Effector CD8-positive, alpha-beta T cell (primary cell): Measurements from ENCODE around the gene KRTAP4-7.
"Not testable (repeated sequence)": the region's sequence is repeated elsewhere in the genome, so short reads cannot be mapped to it uniquely, and the experiment has no call there.

ENCODE experiments used
- DNase-seq: peaks from one replicate; lab custom pipeline; 2025; lab: John Stamatoyannopoulos, UW
- total RNA-seq, 4 experiments: gene quantifications; one replicate each; lab custom pipeline; 2026; lab: John Stamatoyannopoulos, UW

Gene KRTAP4-7
- total RNA-seq = 0 reads per million in 4 experiments

DNA sequence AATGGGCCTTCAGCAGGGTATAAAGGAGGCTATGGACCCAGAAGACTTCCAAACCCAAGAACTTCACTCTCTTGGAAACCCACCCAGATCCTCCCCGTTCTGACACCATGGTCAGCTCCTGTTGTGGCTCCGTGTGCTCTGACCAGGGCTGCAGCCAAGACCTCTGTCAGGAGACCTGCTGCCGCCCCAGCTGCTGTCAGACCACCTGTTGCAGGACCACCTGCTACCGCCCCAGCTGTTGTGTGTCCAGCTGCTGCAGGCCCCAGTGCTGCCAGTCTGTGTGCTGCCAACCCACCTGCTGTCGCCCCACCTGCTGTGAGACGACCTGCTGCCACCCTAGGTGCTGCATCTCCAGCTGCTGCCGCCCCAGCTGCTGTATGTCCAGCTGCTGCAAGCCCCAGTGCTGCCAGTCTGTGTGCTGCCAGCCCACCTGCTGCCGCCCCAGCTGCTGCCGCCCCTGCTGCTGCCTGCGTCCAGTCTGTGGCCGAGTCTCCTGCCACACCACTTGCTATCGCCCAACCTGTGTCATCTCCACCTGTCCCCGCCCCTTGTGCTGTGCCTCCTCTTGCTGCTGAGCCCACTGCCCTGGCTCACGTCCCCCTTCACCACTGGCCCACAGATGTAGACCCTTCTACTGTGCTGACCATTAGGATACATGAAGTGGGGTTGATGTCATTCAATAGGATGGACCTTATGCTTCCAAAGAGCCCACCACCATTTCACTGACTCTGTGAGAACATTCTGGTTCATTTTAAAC lies at the start of gene KRTAP4-7:
KRTAP4-7 (plus strand) TSS at position 51 of the 757 bp plus-strand sequence; CDS start at position 108, 57 bp downstream.
- DNase-seq = not testable (repeated sequence)

DNA sequence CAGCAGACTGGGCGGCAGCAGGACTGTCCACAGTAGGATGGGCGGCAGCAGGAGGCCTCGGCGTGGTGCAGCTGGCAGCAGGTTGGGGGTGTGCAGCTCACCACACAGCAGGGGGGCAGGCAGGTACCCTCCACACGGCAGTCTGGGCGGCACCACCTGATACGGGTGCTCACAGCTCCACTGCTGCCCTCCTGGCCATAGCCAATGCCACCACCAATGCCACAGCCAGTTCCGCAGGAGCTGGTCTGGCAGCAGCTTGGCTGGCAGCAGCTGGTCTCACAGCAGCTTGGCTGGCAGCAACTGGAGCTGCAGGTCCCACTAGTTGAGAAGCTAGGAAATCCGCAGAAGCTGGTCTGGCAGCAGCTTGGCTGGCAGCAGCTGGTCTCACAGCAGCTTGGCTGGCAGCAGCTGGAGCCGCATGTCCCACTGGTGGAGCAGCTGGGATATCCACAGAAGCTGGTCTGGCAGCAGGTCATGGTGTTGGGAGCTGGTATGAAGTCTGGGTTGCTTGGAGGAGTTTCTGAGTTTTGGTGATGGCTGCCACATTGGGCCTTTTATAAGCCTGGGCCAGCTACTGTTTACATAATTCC lies 49.5 kb upstream of the KRTAP4-7 start, which contains the start of gene KRTAP1-3:
KRTAP1-3 (minus strand) TSS at position 529 of the 590 bp plus-strand sequence; CDS start at position 476, 53 bp downstream.
- not testable (repeated sequence) for DNase-seq

DNA sequence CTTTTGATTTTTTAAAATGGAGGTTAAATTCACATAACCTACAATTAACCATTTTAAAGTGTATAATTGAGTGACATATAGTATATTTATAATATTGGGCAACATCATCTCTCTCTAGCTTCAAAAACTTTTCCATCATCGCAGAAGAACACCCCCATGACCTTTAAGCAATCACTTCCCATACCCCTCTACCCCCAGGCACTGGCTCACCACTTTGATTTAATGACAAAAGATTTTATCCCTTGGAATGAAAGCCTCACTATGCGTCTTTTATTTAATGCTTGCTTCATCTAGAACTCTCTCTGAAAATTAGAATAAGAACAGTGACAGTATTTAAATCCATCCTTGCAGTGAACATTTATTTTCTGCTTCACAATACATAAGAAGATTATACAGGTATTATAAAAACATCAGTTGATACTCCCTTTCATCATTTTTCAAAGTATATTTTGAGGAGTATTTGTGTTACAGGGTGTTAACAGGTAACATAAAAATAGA lies 46.0 kb upstream of the KRTAP4-7 start:
- no peak for DNase-seq

DNA sequence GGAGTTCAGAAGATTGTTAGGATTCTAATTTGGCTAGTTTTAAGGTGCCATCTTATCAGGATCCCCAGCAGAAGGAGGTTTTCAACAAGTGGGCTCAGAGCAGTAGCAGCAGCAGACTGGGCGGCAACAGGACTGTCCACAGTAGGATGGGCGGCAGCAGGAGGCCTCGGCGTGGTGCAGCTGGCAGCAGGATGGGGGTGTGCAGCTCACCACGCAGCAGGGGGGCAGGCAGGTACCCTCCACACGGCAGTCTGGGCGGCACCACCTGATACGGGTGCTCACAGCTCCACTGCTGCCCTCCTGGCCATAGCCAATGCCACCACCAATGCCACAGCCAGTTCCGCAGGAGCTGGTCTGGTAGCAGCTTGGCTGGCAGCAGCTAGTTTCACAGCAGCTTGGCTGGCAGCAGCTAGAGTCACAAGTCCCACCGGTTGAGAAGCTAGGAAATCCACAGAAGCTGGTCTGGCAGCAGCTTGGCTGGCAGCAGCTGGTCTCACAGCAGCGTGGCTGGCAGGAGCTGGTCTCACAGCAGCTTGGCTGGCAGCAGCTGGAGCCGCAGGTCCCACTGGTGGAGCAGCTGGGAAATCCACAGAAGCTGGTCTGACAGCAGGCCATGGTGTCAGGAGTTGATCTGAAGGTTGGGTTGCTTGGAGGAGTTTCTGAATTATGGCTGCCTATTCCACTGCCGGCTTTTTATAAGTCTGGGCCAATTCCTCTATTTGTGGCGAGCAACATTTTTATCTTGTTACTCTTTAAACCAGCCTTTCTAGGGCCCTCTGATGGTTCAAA lies 43.0 kb upstream of the KRTAP4-7 start, which contains the start of gene KRTAP1-1:
KRTAP1-1 (minus strand) TSS at position 668 of the 789 bp plus-strand sequence; CDS start at position 615, 53 bp downstream.
- DNase-seq = not testable (repeated sequence)

DNA sequence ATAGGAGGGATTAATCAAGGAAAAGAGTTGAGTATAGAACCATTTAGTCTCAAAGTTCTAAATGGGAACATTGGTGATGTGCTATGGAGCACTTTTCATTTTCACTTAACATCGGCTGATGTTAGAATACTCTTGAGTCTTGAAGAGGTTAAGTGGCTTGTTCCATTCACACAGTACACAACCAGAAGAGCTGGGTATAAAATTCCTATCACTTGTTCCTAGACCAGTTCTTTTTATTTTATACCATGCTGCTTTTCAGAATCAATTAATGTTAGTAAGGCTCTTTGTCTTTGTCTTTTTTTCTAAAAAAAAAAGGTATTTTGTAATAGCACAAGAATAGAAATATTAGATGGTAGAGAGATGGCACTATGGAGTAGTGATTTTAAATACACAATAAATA lies 41.0 kb upstream of the KRTAP4-7 start:
- no peak for DNase-seq

DNA sequence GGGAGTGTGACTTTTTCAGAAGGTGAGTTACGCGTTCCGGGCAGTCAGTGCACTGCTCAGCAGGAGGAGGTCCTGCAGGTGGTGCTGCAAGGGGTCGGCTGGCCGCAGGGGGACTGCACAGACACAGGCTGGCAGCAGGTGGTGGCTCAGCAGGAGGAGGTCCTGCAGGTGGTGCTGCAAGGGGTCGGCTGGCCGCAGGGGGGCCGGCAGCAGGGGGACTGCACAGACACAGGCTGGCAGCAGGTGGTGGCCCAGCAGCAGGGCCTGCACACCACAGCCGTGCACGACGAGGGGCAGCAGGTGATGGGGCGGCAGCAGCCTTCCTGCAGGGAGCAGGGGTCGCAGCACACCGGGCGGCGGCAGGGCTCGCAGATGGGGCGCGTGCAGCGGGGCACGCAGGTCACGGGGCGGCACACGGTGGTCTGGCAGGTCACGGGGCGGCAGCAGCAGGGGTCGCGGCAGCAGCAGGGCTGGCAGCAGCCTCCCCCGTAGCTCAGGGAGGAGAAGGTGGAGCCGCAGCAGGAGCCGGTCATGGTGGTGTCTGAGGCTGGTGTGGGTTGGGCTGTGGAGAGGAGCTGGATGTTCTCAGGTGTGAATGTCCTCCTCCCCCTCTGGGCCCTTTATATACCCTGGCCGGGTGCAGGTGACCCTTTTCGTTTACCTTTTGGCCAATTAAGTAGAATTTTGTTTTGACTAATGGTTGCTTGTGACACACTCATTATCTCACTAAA lies 37.0 kb upstream of the KRTAP4-7 start, which contains the start of gene KRTAP2-1:
KRTAP2-1 (minus strand) TSS at position 582 of the 731 bp plus-strand sequence; CDS start at position 533, 49 bp downstream.
- not testable (repeated sequence) for DNase-seq

DNA sequence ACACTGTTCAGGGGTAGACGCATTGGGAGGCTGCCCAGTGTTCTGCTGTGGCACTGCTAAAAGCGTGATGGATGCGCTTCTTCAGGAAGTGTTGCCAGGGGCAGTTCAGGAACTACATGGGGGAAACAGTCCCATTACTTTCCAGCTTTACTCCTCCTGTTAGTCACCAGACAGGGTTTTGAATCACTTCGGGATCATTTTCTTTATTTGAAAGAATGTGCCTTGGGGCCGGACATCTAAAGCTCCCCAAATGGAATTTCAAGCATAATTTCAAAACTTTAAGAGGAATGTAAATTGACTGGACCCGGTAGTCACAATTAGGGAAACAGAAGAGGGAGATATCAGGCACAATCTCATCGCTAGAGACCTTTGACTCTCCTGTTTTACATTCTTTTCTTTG lies 35.5 kb upstream of the KRTAP4-7 start:
- DNase-seq = no peak

DNA sequence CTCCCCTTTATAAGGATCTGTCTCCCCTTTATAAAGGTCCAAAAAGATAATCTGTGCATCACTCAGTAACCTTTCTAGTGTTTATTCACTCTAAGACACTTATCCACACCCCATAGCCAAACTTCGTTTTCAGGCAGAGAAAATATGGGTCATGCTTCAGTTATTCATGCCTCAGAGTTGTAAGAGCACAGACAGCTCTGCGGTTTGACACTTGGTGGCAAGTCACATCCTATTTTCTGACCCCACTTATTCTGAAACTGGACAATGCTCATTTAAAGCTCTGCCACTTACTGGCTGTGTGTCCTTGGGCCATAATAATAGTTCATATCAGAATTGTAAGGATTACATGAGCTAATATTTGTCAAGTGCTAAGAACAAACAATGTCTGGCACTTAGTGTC lies 34.8 kb upstream of the KRTAP4-7 start:
- no peak for DNase-seq

DNA sequence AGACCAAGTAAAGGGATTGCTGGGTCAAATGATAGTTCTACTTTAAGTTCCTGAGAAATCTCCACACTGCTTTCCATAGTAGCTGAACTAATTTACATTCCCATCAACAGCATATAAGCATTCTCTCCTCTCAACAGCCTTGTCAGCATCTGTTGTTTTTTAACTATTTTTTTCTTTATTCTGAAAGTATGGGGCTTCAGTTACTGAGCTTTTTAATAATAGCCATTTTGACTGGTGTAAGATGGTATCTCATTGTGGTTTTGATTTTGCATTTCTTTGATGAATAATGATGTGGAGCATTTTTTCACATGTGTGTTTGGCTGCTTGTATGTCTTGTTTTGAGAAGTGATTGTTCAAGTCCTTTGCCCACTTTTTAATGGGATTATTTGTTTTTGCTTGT lies 31.4 kb upstream of the KRTAP4-7 start:
- DNase-seq = no peak

DNA sequence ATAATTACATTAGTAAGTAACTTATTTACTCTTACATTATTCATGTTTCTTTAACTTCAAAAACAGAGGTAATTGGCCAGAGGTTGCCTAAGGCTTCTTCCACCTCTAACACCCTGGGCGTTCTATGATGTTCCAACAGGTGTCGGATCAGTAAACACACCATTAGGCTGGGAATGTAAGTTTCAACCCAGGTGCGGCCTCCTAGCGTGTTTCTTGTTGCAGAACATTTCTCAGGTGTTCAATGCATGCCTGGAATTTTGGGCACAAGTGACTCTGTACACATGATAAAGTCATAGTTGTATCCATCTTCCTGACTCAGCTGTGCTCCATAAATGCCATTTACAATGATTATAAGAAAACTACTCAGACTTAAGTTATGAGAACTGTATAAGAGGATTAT lies 29.9 kb upstream of the KRTAP4-7 start:
- DNase-seq = no peak

DNA sequence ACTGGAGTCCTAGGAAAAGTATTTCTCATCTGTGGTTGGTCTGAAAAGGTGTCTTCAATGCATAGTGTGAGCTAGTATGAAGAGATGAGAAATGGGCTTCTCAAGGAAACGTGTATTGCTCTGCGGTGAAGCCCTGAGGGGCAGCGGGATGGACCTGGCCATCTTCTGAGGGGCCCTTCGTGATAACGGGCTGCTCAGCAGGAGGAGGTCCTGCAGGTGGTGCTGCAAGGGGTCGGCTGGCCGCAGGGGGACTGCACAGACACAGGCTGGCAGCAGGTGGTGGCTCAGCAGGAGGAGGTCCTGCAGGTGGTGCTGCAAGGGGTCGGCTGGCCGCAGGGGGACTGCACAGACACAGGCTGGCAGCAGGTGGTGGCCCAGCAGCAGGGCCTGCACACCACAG lies 29.4 kb upstream of the KRTAP4-7 start:
- not testable (repeated sequence) for DNase-seq

DNA sequence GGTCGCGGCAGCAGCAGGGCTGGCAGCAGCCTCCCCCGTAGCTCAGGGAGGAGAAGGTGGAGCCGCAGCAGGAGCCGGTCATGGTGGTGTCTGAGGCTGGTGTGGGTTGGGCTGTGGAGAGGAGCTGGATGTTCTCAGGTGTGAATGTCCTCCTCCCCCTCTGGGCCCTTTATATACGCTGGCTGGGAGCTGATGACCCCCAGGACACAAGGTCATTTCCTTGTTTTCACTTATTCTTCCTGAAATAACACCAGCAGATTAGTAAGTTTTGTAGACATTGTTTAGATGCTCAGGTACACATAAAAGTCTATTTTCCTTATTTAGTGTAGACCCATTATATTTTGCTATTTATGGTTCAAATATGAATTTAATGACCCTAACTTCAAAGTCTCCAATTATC lies 28.8 kb upstream of the KRTAP4-7 start, which contains the start of gene KRTAP2-2:
KRTAP2-2 (minus strand) TSS at position 101 of the 400 bp plus-strand sequence; CDS start at position 82, 19 bp downstream.
- DNase-seq = not testable (repeated sequence)

DNA sequence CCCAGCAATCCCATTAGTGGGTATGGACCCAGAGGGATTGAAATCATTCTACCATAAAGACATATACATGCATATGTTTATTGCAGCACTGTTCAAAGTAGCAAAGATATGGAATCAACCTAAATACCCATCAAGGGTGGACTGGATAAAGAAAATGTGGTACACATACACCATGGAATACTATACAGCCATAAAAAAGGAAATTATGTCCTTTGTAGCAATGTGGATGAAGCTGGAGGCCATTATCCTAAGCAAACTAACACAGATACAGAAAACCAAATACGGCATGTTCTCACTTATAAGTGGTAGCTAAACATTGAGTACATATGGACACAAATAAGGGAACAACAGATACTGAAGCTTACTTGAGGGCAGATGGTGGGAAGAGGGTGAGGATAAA lies 26.4 kb upstream of the KRTAP4-7 start:
- no peak for DNase-seq

DNA sequence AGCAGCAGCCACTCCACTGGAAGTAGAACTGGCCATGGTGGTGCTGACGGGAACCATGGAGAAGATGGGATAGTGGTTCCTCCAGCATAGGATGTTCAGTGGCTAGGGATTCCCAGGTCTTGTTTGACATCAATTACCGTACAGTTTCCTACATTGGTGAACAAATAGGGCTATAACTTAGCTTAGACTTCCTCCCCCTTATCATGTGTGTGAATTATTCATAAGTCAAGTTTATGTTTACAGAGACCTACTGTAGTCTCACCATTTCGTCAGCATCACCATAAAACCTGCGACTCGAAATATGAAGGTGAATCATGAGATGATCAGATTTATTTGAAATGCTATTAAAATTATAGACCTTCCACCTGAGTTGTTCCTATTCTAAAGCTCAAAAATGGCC lies 25.2 kb upstream of the KRTAP4-7 start:
- DNase-seq = no peak

DNA sequence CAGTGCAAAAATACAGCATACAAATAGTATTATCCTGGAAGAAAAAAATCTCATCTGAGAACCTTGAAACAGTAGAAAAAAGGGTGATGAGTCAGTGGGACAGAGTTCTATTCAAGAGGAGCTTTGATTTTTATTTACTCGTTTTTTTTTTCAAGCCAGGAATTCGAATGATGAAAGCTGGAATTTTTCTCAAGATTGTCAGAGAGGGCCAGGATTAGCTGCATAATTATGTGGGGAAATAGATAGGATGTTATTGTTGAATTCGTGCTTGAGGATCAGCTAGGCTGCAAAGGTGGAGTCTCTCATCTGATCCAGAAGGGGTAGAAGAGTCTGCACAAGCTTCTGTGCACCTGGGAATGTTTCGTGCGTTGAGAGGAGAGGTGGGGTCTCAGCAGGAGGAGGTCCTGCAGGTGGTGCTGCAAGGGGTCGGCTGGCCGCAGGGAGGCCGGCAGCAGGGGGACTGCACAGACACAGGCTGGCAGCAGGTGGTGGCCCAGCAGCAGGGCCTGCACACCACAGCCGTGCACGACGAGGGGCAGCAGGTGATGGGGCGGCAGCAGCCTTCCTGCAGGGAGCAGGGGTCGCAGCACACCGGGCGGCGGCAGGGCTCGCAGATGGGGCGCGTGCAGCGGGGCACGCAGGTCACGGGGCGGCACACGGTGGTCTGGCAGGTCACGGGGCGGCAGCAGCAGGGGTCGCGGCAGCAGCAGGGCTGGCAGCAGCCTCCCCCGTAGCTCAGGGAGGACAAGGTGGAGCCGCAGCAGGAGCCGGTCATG lies 24.5 kb upstream of the KRTAP4-7 start:
- not testable (repeated sequence) for DNase-seq

DNA sequence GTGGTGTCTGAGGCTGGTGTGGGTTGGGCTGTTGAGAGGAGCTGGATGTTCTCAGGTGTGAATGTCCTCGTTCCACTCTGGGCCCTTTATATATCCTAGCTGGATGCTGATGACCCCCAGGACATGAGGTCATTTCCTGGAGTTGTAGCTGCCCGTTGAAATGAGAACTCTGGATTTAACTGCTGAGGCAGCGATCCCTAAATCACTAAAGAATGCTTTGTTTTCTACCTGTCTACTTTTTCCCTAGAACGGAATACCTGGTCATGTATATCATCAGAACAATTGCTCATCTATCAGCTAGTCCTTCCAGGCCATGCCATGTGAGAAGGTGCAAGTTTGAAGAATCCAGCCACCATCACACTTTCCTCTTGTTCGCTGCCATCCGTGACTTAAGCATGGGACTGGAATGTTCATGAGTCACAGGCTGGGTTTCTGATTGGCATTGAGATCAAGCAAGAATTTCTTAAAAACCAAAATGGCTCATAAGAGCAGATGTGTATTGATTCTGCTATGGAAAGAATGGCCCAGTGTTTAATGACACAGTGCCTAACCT lies 23.8 kb upstream of the KRTAP4-7 start, which contains the start of gene KRTAP2-3:
KRTAP2-3 (minus strand) TSS at position 63 of the 553 bp plus-strand sequence. CDS start 64 bp downstream, outside the sequence.
- no peak for DNase-seq

DNA sequence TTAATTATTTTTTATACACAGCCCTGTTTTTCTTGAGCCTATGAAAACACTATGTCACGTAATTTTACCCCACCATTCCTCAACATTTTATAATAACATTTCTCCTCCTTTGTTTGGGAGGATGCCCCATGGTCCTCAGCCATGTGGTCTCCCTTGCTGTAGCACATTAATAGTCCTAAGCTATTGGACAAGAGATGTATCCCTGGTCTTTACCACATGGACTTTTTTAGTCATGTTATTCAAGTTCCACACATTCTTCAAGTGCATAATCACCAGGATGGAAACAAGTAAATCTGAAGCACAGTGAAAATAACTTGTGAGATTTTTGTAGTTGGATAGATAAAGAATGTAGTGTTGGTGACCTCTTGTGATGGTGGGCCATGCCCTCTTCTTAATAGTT lies 22.0 kb upstream of the KRTAP4-7 start:
- DNase-seq = no peak

DNA sequence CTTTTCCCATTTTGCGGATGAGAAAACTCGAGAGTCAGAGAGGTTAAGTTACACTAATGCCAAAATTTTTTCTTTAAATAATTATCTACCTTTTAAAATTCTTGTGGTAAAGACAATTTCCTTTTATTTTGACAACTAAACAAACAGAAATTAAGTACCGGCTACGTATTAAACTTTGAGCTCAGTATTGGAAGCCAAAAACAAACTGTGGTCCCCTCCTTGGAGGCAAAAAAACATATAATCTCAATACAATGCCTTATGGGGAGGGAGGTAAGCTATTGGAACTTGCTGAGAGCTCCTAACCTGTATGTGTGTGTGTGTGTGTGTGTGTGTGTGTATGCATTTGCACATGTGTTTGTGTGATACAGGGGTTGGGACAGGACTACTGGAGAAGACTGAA lies 20.5 kb upstream of the KRTAP4-7 start:
- DNase-seq = no peak

DNA sequence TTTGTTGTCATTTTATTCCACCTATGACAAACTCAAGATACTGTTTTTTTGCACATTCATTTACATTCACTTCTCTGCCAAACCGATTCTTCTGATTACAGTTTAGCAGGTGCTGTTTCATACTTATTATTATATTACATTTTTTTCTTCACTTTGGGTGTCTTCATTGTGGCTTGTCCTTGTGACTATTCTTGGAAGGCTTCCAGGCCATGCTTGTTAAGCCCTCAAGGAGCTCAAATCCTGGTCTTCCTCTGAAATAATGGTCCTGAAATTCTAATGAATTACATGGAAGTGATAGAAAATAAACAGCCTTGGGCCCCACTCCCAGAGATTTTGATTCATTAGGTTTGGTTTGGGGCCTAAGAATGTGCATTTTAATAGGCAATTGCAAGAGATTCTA lies 19.6 kb upstream of the KRTAP4-7 start:
- DNase-seq = no peak
